AG09319 (cell line): Measurements from ENCODE around the gene KAT5.
"Not testable (repeated sequence)": the region's sequence is repeated elsewhere in the genome, so short reads cannot be mapped to it uniquely, and the experiment has no call there.

Experiments
- DNase-seq: peaks from one replicate; pipeline ENCODE4 v3.0.0-alpha.2; 2010; ENCODE audit warnings: low read depth; ENCODE audit errors: extremely low read depth
- TF ChIP-seq, protein P1 (sequence below): IDR thresholded peaks from 2 replicates; pipeline ENCODE4 v1.5.1; 2011; ENCODE audit warnings: low read depth, mild to moderate bottlenecking, inconsistent platforms, low read length, moderate library complexity

The KAT5 gene

GRCh38 chr11:65700399-65700798 is 11.7 kb upstream of the KAT5 start:
- no peak for DNase-seq
- TF ChIP-seq, protein P1, sequence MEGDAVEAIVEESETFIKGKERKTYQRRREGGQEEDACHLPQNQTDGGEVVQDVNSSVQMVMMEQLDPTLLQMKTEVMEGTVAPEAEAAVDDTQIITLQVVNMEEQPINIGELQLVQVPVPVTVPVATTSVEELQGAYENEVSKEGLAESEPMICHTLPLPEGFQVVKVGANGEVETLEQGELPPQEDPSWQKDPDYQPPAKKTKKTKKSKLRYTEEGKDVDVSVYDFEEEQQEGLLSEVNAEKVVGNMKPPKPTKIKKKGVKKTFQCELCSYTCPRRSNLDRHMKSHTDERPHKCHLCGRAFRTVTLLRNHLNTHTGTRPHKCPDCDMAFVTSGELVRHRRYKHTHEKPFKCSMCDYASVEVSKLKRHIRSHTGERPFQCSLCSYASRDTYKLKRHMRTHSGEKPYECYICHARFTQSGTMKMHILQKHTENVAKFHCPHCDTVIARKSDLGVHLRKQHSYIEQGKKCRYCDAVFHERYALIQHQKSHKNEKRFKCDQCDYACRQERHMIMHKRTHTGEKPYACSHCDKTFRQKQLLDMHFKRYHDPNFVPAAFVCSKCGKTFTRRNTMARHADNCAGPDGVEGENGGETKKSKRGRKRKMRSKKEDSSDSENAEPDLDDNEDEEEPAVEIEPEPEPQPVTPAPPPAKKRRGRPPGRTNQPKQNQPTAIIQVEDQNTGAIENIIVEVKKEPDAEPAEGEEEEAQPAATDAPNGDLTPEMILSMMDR = no peak

- DNase-seq = no peak
These were observed 10.4 kb upstream of the KAT5 start for GRCh38 chr11:65701686-65702085.

DNA sequence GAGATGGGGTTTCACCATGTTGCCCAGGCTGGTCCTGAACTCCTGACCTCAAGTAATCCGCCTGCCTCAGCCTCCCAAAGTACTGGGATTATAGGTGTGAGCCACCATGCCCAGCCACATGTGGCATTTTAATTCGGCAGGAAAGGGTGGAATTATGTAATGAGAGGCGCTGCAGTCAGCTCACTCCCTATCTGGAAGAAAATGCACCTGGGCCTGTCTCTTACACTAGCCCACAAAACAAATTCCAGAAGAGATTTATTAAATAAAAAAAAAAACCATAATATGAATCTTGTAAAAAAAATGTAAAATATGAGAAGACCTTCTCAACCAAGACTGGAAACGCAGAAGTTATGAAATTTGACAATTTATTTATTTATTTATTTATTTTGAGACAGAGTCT is 8.2 kb upstream of the KAT5 start:
- TF ChIP-seq, protein P1 = no peak
- no peak for DNase-seq

More at GRCh38 chr11:65701686-65702085, 10.4 kb upstream of the KAT5 start:
- TF ChIP-seq, protein P1 = no peak

DNA sequence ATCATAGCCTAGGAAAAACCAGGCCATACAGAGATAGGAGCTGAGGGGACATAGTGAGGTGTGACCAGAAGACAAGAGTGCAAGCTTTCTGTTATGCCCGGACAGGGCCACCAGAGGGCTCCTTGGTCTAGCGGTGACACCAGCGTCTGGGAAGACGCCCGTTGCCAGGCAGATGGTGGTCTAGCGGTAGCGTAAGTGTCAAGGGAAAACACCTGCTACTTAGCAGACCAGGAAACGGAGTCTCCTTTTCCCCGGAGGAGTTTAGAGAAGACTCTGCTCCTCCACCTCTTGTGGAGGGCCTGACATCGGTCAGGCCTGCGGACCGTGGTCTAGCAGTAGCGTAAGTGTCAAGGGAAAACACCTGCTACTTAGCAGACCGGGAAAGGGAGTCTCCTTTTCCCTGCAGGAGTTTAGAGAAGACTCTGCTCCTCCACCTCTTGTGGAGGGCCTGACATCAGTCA is 5.7 kb upstream of the KAT5 start:
- DNase-seq = not testable (repeated sequence)
- TF ChIP-seq, protein P1 = peak; percentile 41

DNA sequence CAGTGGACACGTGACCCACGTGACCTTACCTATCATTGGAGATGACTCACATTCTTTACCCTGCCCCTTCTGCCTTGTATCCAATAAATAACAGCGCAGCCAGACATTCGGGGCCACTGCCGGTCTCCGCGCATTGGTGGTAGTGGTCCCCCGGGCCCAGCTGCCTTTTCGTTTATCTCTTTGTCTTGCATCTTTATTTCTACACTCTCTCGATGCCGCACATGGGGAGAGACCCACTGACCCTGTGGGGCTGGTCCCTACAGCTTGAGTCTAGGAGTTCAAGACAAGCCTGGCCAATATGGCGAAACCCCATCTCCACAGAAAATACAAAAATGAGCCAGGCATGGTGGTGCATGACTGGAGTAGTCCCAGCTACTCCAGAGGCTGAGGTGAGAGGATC is 5.0 kb upstream of the KAT5 start:
- not testable (repeated sequence) for DNase-seq

- DNase-seq = no peak
- TF ChIP-seq, protein P1 = no peak
These were observed 3.6 kb upstream of the KAT5 start for GRCh38 chr11:65708451-65708850.

DNA sequence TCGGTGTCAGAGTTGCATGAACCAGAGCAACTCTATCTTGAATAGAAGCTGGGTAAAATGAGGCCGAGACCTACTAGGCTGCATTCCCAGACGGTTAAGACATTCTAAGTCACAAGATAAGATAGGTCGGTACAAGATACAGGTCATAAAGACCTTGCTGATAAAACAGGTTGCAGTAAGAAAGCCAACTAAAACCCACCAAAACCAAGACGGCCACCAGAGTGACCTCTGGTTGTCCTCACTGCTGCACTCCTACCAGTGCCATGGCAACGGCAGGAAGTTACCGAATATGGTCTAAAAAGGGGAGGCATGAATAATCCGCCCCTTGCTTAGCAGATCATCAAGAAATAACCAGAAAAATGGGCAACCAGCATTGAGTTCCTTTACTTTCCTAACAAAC is 2.4 kb upstream of the KAT5 start:
- TF ChIP-seq, protein P1 = no peak
- DNase-seq = no peak

- TF ChIP-seq, protein P1 = no peak
- no peak for DNase-seq
These were observed 1.6 kb upstream of the KAT5 start for GRCh38 chr11:65710421-65710820.
